HG02571 (cell line): ENCODE data around the gene KLKB1.
"Not testable (repeated sequence)": the region's sequence is repeated elsewhere in the genome, so short reads cannot be mapped to it uniquely, and the experiment has no call there.

ENCODE experiments used
- ATAC-seq: cut with Tn5 transposase; IDR thresholded peaks from one replicate; pipeline ENCODE4 v1.9.1; 2021; ENCODE audit warnings: mild to moderate bottlenecking, moderate library complexity; ENCODE audit not compliant: unreplicated experiment

KLKB1 gene

GRCh38 chr4:186264660-186265059, 37.4 kb downstream of the KLKB1 start:
- ATAC-seq, result no peak

- not testable (repeated sequence) for ATAC-seq
These were observed 37.9 kb downstream of the KLKB1 start for GRCh38 chr4:186265250-186265649.

GRCh38 chr4:186265683-186266652, 38.7 kb downstream of the KLKB1 start, which contains the start of gene F11:
Gene F11 (plus strand): TSS chr4:186266189. CDS start chr4:186267137, 948 bp downstream.
- ATAC-seq, result no peak

GRCh38 chr4:186266729-186267456, 39.6 kb downstream of the KLKB1 start:
- no peak for ATAC-seq

- no peak for ATAC-seq
These were observed 43.9 kb downstream of the KLKB1 start for GRCh38 chr4:186271081-186271678.

GRCh38 chr4:186272699-186273391, 45.5 kb downstream of the KLKB1 start:
- no peak for ATAC-seq

- not testable (repeated sequence) for ATAC-seq
These were observed 46.1 kb downstream of the KLKB1 start for GRCh38 chr4:186273392-186273789.

- no peak for ATAC-seq
These were observed 56.0 kb downstream of the KLKB1 start for GRCh38 chr4:186283311-186283710.

- no peak for ATAC-seq
These were observed 57.8 kb downstream of the KLKB1 start for GRCh38 chr4:186285147-186285546.

GRCh38 chr4:186286581-186286980, 59.3 kb downstream of the KLKB1 start:
- no peak for ATAC-seq

- no peak for ATAC-seq
These were observed 64.1 kb downstream of the KLKB1 start for GRCh38 chr4:186291256-186291890.

- ATAC-seq, result no peak
These were observed 66.9 kb downstream of the KLKB1 start for GRCh38 chr4:186294160-186294559.

- ATAC-seq, result no peak
These were observed 69.2 kb downstream of the KLKB1 start for GRCh38 chr4:186296481-186296880.

- no peak for ATAC-seq
These were observed 69.8 kb downstream of the KLKB1 start for GRCh38 chr4:186297013-186297645.

GRCh38 chr4:186298031-186298647, 70.8 kb downstream of the KLKB1 start:
- no peak for ATAC-seq

GRCh38 chr4:186299291-186299690, 72.0 kb downstream of the KLKB1 start:
- no peak for ATAC-seq

GRCh38 chr4:186300659-186301390, 73.5 kb downstream of the KLKB1 start:
- no peak for ATAC-seq

- ATAC-seq, result no peak
These were observed 76.9 kb downstream of the KLKB1 start for GRCh38 chr4:186304216-186304615.
